Neural cell (in vitro differentiated cells): Measurements from ENCODE around the gene SYT7. TPM values are rescaled to one million over a fixed set of nuclear protein-coding genes. Genes with fewer than 3 reads are reported as not detected.

Experiments
- H2AFZ ChIP-seq: fragments of 200-600, 300-800 bp; sonication (generic), shearing (Covaris generic); 2 replicates; pipeline ENCODE4 v1.6.0; 2014; ENCODE audit warnings: low read depth, mild to moderate bottlenecking, antibody characterized with exemption, low read length, moderate library complexity
- H3F3A ChIP-seq: fragments of 200-600 bp; shearing (Covaris generic); 2 replicates; pipeline ENCODE4 v1.6.1; 2016; ENCODE audit warnings: mild to moderate bottlenecking, moderate library complexity, mixed read lengths, antibody characterized with exemption, low read length; ENCODE audit not compliant: insufficient read depth, poor library complexity, severe bottlenecking
- H3K27ac ChIP-seq: fragments of 200-600, 300-800 bp; sonication (generic), shearing (Covaris generic); 2 replicates; pipeline ENCODE4 v1.5.1; 2014; ENCODE audit warnings: mild to moderate bottlenecking, low read length, moderate library complexity
- H3K27me3 ChIP-seq: fragments of 300-800, 200-600 bp; sonication (generic), shearing (Covaris generic); 2 replicates; pipeline ENCODE4 v1.6.0; 2014; ENCODE audit warnings: mild to moderate bottlenecking, low read depth, low read length, moderate library complexity; ENCODE audit not compliant: insufficient read depth
- H3K36me3 ChIP-seq: fragments of 300-800, 200-600 bp; sonication (generic), shearing (Covaris generic); 2 replicates; pipeline ENCODE4 v1.5.1; 2014; ENCODE audit warnings: mild to moderate bottlenecking, antibody characterized with exemption, low read length, moderate library complexity; ENCODE audit not compliant: insufficient read depth
- H3K4me2 ChIP-seq: fragments of 300-800, 200-600 bp; sonication (generic), shearing (Covaris generic); 2 replicates; pipeline ENCODE4 v1.6.0; 2014; ENCODE audit warnings: mild to moderate bottlenecking, low read length
- H3K4me3 ChIP-seq: fragments of 300-800, 200-600 bp; sonication (generic), shearing (Covaris generic); 2 replicates; pipeline ENCODE4 v1.5.1; 2014; ENCODE audit warnings: mild to moderate bottlenecking, low read length, moderate library complexity
- H3K79me2 ChIP-seq: fragments of 200-600 bp; shearing (Covaris generic); replicated peaks from 2 replicates; pipeline ENCODE4 v1.6.0; 2014; ENCODE audit warnings: mild to moderate bottlenecking, low read length, moderate library complexity; ENCODE audit not compliant: insufficient read depth
- H3K9ac ChIP-seq: fragments of 300-800, 200-600 bp; sonication (generic), shearing (Covaris generic); 2 replicates; pipeline ENCODE4 v1.6.1; 2016; ENCODE audit warnings: mild to moderate bottlenecking, low read length, mixed read lengths
- H3K9me2 ChIP-seq: fragments of 200-600 bp; shearing (Covaris generic); 2 replicates; pipeline ENCODE4 v1.6.1; 2016; ENCODE audit warnings: mild to moderate bottlenecking, low read length, mixed read lengths; ENCODE audit not compliant: insufficient read depth
- H3K9me3 ChIP-seq: fragments of 200-600, 300-800 bp; sonication (generic), shearing (Covaris generic); 2 replicates; pipeline ENCODE4 v1.6.1; 2016; ENCODE audit warnings: mild to moderate bottlenecking, mixed run types, low read length, moderate library complexity, mixed read lengths
- H4K20me1 ChIP-seq: fragments of 200-600 bp; shearing (Covaris generic); 2 replicates; pipeline ENCODE4 v1.6.1; 2016; ENCODE audit warnings: mild to moderate bottlenecking, mixed run types; ENCODE audit not compliant: insufficient read depth
- CTCF ChIP-seq: fragments of 450-650 bp; IDR thresholded peaks from 2 replicates; pipeline ENCODE4 v1.5.1; 2014; ENCODE audit warnings: antibody characterized with exemption, mild to moderate bottlenecking, moderate library complexity; ENCODE audit not compliant: poor library complexity, severe bottlenecking
- EP300 ChIP-seq: fragments of 450-650 bp; conservative IDR thresholded peaks from 2 replicates; pipeline ENCODE4 v1.6.1; 2014; ENCODE audit warnings: antibody characterized with exemption, mild to moderate bottlenecking, moderate library complexity; ENCODE audit not compliant: poor library complexity, severe bottlenecking
- EZH2 ChIP-seq: fragments of 200-600, 300-800 bp; shearing (Covaris generic), sonication (generic); IDR thresholded peaks from 2 replicates; pipeline ENCODE4 v1.6.1; 2014; ENCODE audit warnings: antibody characterized with exemption, low read length, borderline replicate concordance, mild to moderate bottlenecking; ENCODE audit not compliant: insufficient read depth, poor library complexity, severe bottlenecking
- MXI1 ChIP-seq: fragments of 450-650 bp; conservative IDR thresholded peaks from 2 replicates; pipeline ENCODE4 v1.6.1; 2014; ENCODE audit warnings: antibody characterized with exemption, mild to moderate bottlenecking; ENCODE audit not compliant: poor library complexity, severe bottlenecking
- POLR2AphosphoS5 ChIP-seq: IDR thresholded peaks from 2 replicates; pipeline ENCODE4 v1.6.1; 2012
- RAD21 ChIP-seq: fragments of 450-650 bp; conservative IDR thresholded peaks from 2 replicates; pipeline ENCODE4 v1.6.1; 2014; ENCODE audit warnings: antibody characterized with exemption, mild to moderate bottlenecking, moderate library complexity
- REST ChIP-seq: IDR thresholded peaks from 2 replicates; pipeline ENCODE4 v1.6.1; 2012; ENCODE audit warnings: borderline replicate concordance
- SMC3 ChIP-seq: fragments of 450-650 bp; conservative IDR thresholded peaks from 2 replicates; pipeline ENCODE4 v1.6.1; 2014; ENCODE audit warnings: antibody characterized with exemption, mild to moderate bottlenecking, moderate library complexity; ENCODE audit not compliant: poor library complexity
- TAF1 ChIP-seq: IDR thresholded peaks from 2 replicates; pipeline ENCODE4 v1.6.1; 2012; ENCODE audit warnings: low read depth
- polyA plus RNA-seq: library from polyadenylated mRNA; depleted of rRNA; stranded (reverse); fragments of >200 nt; gene quantifications from 2 replicates; pipeline ENCODE4 v1.2.3, GENCODE V29; 2014

Gene SYT7
- polyA plus RNA-seq, 1 donor from 2014 or later, result 14.0 TPM

GRCh38 chr11:61475433-61475832 lies 105.4 kb downstream of the SYT7 start:
- Histone ChIP-seq H3K9ac (no peak overlapping the region), H4K20me1 (no peaks in the 10 kb centered on the region), H3K4me2 (no peak overlapping the region), H3K79me2 (no peaks in the 10 kb centered on the region), H3K27ac (no peak overlapping the region), H3K36me3 (no peaks in the 10 kb centered on the region), H3K4me3 (no peak overlapping the region), H2AFZ (no peak overlapping the region), H3K27me3 (no peaks in the 10 kb centered on the region), H3F3A (peaks cover 1% of the 10 kb centered on the region), H3K9me2 (no peaks in the 10 kb centered on the region), H3K9me3 (no peaks in the 10 kb centered on the region)
- no peak for TF ChIP-seq SMC3
- no peak for TF ChIP-seq MXI1
- TF ChIP-seq POLR2AphosphoS5, result no peak
- TF ChIP-seq TAF1, result no peak

- no peak for TF ChIP-seq MXI1
- no peak for TF ChIP-seq SMC3
- TF ChIP-seq EP300, result no peak
- TF ChIP-seq CTCF, result no peak
- no peak for TF ChIP-seq REST
- no peak for TF ChIP-seq TAF1
- no peak for TF ChIP-seq POLR2AphosphoS5
- TF ChIP-seq EZH2, result no peak
- no peak for TF ChIP-seq RAD21
Measured at GRCh38 chr11:61474013-61474643, 106.7 kb downstream of the SYT7 start.

More at GRCh38 chr11:61474013-61474643, 106.7 kb downstream of the SYT7 start:
- Histone ChIP-seq H3K27ac (no peak overlapping the region), H3F3A (no peaks in the 10 kb centered on the region), H3K9ac (no peak overlapping the region), H4K20me1 (no peaks in the 10 kb centered on the region), H3K79me2 (no peaks in the 10 kb centered on the region), H3K4me2 (no peak overlapping the region), H3K9me2 (no peaks in the 10 kb centered on the region), H3K4me3 (no peak overlapping the region), H2AFZ (no peak overlapping the region), H3K27me3 (no peaks in the 10 kb centered on the region), H3K9me3 (no peaks in the 10 kb centered on the region), H3K36me3 (no peaks in the 10 kb centered on the region)
